RKO (cell line): ENCODE data around the gene FMN2.

Experiments used
- DNase-seq: peaks from one replicate; pipeline ENCODE4 v3.0.0-alpha.2; 2016; ENCODE audit warnings: low spot score

FMN2 gene

GRCh38 chr1:240424740-240425464, 333.2 kb downstream of the FMN2 start:
- no peak for DNase-seq

DNA sequence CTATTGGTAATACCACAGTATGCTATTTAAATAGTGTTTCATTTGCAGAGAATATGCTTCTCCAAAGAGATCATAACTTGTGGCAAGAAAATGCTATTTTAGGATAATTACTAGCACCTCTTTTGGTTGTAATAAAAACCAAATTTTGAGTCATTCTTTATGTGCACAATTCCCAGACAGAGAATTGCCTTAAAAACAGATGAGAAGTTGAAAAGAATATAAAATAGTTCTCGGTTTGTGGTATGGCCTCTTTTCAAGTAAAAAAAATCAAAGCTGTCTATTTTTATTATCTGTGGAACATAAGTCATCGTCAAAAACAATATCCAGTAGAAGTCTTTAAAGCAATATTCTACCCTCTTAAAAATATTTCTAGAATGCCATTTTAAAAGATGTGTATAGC, 334.4 kb downstream of the FMN2 start:
- DNase-seq: no peak

- no peak for DNase-seq
These were observed 344.4 kb downstream of the FMN2 start for GRCh38 chr1:240435996-240436566.

- no peak for DNase-seq
These were observed 350.0 kb downstream of the FMN2 start for GRCh38 chr1:240441669-240442068.

DNA sequence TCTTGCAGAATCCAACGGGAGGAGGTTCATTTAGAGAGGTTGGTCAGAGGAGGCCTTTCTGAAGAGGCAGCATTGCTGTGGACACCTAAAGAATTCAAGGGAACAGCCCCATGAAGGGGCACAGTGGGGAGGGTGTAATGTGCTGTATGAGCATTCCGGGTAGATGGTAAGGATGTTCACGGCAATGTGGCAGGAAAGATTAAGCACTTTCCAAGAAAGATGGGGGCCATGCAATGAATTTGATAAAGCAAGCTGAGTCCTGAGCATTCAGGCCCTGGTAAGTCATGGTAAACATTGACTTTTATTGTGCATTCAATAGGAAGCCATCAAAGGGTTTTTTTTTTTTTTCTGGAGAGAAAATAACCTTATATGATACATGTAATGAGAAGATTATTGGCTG, 353.7 kb downstream of the FMN2 start:
- no peak for DNase-seq

- no peak for DNase-seq
These were observed 363.6 kb downstream of the FMN2 start for GRCh38 chr1:240455228-240455821.

GRCh38 chr1:240457203-240457602, 365.5 kb downstream of the FMN2 start:
- no peak for DNase-seq

DNA sequence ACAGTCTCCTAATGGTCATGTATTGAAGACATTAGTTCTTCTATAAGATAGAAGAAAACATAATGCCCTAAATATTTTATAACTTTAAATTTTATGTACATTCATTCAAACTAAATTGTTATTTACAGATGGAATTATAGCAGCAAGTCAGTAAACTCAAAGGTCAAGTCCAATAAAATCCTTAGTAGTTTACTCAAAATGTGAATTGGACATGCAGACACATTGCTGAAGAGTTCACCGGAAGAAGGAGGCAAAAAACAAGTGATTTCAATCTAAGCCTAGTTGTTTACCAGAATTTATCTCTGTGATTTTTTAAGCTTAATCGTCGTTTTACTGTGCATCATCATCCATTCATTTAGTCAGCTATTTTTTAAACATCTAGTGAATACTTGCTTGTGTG, 370.6 kb downstream of the FMN2 start:
- DNase-seq: no peak

GRCh38 chr1:240462766-240463395, 371.2 kb downstream of the FMN2 start:
- no peak for DNase-seq

GRCh38 chr1:240464099-240464498, 372.4 kb downstream of the FMN2 start:
- no peak for DNase-seq

DNA sequence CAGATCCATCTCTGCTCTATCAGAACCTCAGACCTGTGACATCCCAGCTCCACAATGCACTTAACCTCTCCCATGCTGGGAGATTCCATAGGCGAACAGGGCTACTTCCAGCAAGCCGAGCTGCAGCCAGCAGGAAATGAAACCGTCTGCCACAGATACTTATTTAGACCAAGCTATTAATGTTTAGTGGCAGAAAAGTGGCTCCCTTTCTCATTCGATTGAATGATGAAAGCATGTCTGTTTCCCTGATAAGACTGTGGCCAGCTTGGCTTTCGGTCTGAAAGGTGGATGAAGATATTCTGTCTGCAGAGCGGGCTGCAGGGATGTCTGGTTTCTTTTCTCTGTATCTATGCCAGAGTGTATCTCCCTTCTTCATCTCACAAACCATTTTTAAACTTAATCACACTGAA, 373.9 kb downstream of the FMN2 start:
- DNase-seq: no peak

DNA sequence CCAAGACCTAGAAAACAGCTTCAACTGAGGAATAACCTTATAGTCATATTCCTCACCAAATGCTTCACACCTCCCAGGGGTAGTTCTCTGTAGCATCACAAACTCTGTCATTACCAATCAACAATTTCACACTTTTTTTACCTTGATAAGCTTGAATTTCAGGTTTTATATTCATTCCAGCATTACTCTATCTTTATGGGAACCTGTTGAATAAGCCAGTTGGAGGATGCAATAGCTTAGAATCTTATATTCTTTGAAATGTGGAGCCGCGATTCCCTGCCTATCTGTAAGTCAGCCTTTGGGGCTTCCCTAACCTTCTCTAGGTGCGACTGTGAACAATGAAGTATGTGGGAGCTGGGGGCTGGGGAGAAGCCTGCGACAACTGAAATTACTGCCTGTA, 374.8 kb downstream of the FMN2 start:
- no peak for DNase-seq

DNA sequence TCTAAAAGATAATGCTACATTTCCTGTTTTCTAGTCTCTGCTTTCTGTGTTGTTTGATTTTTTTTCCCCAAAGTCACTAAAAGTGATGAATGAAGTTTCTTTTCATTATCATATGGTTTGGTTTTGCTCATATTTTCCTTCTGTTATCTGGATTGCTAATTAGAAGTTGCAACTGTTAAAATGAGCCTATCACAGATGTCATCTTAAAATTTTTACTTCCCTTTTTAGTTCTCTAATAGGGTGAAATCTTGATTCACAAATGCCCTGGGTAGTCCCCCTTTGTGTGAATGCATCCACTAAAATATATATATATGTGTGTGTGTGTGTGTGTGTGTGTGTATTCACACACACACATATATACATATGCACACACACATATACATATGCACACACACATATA, 376.2 kb downstream of the FMN2 start:
- DNase-seq: no peak

DNA sequence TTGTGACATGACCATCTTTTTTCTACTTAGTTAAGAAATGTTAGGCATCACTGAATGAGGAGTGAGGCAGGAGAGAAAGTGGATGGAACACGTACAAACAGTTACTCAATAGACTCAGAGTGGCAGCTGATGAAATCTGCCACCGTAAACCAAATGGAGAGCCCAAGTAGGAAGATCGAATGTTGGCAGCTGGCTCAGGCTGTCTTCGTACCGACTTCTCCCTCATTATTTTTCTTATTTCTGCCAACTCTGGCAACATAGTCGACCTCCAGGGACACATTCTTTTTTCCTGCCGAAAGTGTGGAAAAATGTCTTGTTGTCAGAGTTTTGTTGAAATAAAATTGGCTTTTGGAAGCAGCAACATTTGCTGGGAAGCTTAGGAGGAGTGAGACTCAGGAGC, 377.0 kb downstream of the FMN2 start:
- no peak for DNase-seq

DNA sequence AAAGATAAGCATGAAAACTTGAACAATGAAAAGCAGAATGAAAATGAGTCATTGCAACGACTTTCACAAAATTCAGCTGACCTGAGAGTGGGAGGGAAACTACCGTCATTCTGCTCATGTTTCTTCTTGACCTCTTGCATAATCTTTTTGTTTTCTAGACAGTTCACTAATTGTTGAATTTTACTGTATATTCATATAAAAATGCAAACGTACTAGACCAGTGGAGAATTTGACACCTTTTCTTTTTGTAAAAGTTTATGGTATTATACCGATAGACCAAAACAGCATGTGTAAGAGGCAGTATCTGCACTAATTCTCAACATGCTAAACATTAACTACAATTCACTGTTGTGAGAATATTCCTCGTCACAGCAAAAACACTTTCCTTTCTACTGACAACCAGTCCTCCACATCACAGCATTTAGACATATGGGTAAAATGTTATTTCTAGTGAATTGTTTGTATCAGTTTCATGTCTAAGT, 382.5 kb downstream of the FMN2 start:
- no peak for DNase-seq

- no peak for DNase-seq
These were observed 384.1 kb downstream of the FMN2 start for GRCh38 chr1:240475832-240476231.

- no peak for DNase-seq
These were observed 386.9 kb downstream of the FMN2 start for GRCh38 chr1:240478536-240478935.

GRCh38 chr1:240484804-240485443, 393.2 kb downstream of the FMN2 start:
- no peak for DNase-seq

- DNase-seq: no peak
These were observed 394.9 kb downstream of the FMN2 start for GRCh38 chr1:240486611-240487010.

- DNase-seq: no peak
These were observed 395.8 kb downstream of the FMN2 start for GRCh38 chr1:240487493-240487892.

DNA sequence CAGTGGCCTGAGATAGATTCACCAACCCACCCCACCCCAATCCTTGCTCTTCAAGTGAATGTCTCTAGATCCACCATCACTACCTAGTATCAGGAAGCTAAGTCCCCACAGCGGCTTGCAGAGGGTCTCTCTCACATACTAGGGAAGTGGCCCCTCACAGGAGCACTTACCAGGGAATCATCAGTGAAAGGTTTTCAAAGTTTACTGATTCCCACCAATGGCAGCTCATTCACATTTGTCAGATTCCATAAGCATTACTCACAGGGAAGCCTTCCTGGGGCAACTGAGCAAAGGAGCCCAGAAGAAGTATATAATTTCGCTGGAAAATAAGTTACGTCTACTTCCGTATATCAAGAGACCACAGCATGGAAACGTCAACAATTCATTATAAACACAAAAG, 399.5 kb downstream of the FMN2 start:
- DNase-seq: no peak

DNA sequence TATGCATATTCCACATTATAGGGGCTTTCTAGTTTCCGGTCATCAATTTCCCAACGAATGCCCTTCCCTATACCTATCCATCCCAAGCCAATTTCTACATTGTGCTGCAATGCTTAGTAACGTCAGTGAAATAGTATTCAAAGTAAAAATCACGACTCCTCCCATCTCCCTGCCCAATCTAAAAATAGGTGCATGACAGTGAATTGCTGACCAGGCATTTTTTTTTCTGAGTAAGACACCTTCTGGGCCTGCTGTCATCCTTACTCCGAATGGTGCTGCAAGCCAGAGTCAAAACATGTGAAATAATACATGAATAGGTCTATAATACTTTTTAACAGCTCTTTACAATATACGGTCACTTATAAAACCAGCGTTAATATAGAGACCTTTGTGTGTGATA, 400.1 kb downstream of the FMN2 start:
- DNase-seq: no peak
